Measurements from ENCODE around the gene SLC7A4.
"Not testable (repeated sequence)": the region's sequence is repeated elsewhere in the genome, so short reads cannot be mapped to it uniquely, and the experiment has no call there.

Gene SLC7A4

GRCh38 chr22:21076912-21077625, 44.7 kb upstream of the SLC7A4 start:
- H3K4me3 ChIP-seq (ENCODE audit: low read depth, low read length) = no peak overlapping the region
- in situ Hi-C loops (cut with HindIII; ENCODE audit: low sequenced_read_pairs) = no loop called here
- no peak for TF ChIP-seq CTCF (IDR thresholded peaks at IDR 0.05; ENCODE audit: low read depth, low read length, missing control alignments)
- no peak for DNase-seq (ENCODE audit: low read depth)

GRCh38 chr22:21075516-21076138, 43.3 kb upstream of the SLC7A4 start:
- in situ Hi-C loops (cut with HindIII; ENCODE audit: low sequenced_read_pairs) = no loop called here
- TF ChIP-seq CTCF (IDR thresholded peaks at IDR 0.05; ENCODE audit: low read depth, low read length, missing control alignments) = no peak
- DNase-seq (ENCODE audit: low read depth) = no peak
- H3K4me3 ChIP-seq (ENCODE audit: low read depth, low read length) = no peak overlapping the region

- no peak for TF ChIP-seq CTCF (IDR thresholded peaks at IDR 0.05; ENCODE audit: low read depth, low read length, missing control alignments)
- DNase-seq (ENCODE audit: low read depth) = peak; percentile 28
- in situ Hi-C loops (cut with HindIII; ENCODE audit: low sequenced_read_pairs) = no loop called here
- no peak overlapping the region for H3K4me3 ChIP-seq (ENCODE audit: low read depth, low read length)
Observed at GRCh38 chr22:21074102-21074715, 41.8 kb upstream of the SLC7A4 start.

GRCh38 chr22:21073482-21073881, 41.1 kb upstream of the SLC7A4 start:
- no peak for TF ChIP-seq CTCF (IDR thresholded peaks at IDR 0.05; ENCODE audit: low read depth, low read length, missing control alignments)
- in situ Hi-C loops (cut with HindIII; ENCODE audit: low sequenced_read_pairs) = no loop called here

GRCh38 chr22:21073023-21073422, 40.7 kb upstream of the SLC7A4 start:
- no peak overlapping the region for H3K4me3 ChIP-seq (ENCODE audit: low read depth, low read length)
- no peak for DNase-seq (ENCODE audit: low read depth)
- TF ChIP-seq CTCF (IDR thresholded peaks at IDR 0.05; ENCODE audit: low read depth, low read length, missing control alignments) = no peak
- in situ Hi-C loops (cut with HindIII; ENCODE audit: low sequenced_read_pairs) = no loop called here

More at GRCh38 chr22:21073482-21073881, 41.1 kb upstream of the SLC7A4 start:
- no peak overlapping the region for H3K4me3 ChIP-seq (ENCODE audit: low read depth, low read length)
- no peak for DNase-seq (ENCODE audit: low read depth)

GRCh38 chr22:21071796-21072195, 39.4 kb upstream of the SLC7A4 start:
- in situ Hi-C loops (cut with HindIII; ENCODE audit: low sequenced_read_pairs); H3K4me3 ChIP-seq (ENCODE audit: low read depth, low read length): not testable (repeated sequence)

More at GRCh38 chr22:21071796-21072195, 39.4 kb upstream of the SLC7A4 start:
- DNase-seq (ENCODE audit: low read depth) = not testable (repeated sequence)
